GM19240 (cell line): ENCODE measurements around the gene SLC25A28.

Source experiments
- DNase-seq: peaks from one replicate; pipeline ENCODE4 v3.0.0; 2011; ENCODE audit warnings: low spot score; ENCODE audit not compliant: insufficient read length

Gene SLC25A28

GRCh38 chr10:99590799-99591198 is 29.4 kb downstream of the SLC25A28 start:
- DNase-seq, result no peak

DNA sequence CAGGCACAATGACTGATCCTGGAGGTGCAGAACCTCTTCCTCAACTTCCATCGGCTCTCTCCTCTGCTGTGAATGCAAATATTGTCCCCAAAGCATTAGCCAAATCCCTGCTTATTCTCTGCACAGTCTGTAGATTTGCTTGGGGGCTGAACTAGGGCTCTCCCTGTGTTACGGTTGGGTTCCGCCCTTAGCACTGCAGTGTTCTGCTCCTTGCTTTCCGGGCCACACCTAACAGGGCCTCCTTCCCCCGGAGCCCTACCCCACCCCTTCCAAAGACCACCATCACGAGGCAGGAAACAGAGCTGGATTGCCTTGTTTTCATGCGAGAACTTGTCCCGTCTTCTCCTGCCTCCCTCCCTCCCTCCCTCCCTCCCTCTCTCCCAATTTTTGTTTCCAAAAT is 36.6 kb downstream of the SLC25A28 start:
- no peak for DNase-seq

GRCh38 chr10:99582255-99582770 is 37.9 kb downstream of the SLC25A28 start:
- no peak for DNase-seq

DNA sequence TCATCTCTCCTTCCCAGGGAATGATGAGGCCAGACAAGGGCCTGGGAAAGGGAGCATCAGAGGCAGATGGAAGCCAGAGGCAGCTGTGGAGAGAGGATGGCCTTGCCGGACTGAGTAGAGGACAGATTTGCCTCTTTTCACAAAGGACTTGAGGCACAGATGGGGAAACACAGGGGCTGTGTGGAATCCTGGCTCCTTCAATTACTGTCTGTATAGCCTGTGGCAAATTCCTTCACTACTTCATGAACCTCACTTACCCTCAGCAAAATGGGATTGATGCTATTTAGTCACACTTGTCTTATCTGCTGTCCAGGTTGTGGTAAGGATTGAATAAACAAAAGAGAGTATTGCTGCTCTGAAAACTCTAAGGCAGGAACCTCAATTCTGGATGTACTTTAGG is 40.3 kb downstream of the SLC25A28 start:
- no peak for DNase-seq

- no peak for DNase-seq
Measured at GRCh38 chr10:99573790-99574189, 46.4 kb downstream of the SLC25A28 start.

GRCh38 chr10:99571816-99572215 is 48.4 kb downstream of the SLC25A28 start:
- no peak for DNase-seq

DNA sequence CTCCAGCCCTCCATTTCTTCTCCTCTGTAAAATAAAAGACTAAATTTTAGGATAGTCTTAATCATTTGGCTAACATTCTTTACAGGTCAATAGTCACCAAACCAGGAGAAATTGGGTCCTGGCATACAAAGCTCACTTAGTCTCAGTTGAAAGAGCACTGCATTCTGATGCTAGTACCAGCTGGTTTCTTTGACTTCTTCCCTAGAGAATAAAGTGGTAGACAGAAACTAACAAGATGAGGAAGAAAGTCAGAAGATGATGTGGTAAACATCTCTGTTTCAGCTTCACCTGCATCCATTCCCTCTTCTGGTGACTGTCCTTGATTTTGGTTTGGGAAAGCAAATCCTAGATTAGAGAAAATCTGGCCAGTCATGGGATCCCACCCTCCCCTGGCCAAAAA is 50.3 kb downstream of the SLC25A28 start:
- DNase-seq, result no peak

DNA sequence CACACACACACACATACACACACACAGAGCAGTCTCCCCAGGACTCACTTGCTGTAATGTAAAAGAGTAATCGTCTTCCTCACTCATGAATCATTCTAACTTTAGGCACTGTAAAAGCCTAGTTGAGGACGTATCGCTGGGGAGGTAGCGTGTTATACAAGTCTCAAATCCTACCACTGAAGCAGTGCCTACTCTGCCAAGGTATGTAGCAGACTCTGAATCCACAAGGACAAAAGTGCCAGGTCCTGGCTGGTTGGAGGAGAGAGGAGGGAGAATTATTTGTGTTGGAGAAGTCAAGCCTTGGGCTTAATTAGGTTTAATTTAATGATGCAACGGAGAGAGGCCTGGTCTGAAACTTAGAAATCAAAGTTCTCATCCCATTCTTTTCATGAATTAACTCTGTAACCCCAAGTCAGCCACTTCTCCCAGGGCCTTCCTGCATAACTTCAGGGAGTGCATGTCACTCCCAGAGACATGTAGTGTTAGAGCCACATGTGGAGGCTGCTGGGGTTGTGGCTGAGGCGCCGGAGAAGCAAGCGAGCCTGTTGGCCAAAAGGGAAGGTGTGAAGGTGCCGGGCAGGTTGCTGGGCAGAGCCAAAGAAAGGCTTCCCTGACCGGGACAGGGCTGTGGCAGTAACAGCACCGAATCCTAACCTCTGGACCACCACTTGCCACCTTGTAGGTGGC is 50.8 kb downstream of the SLC25A28 start:
- no peak for DNase-seq

- no peak for DNase-seq
Measured at GRCh38 chr10:99565166-99565565, 55.1 kb downstream of the SLC25A28 start.

- DNase-seq, result no peak
Measured at GRCh38 chr10:99564361-99564760, 55.9 kb downstream of the SLC25A28 start.

- DNase-seq, result no peak
Measured at GRCh38 chr10:99562631-99563030, 57.6 kb downstream of the SLC25A28 start.
